Stimulated activated CD4-positive, alpha-beta T cell treated with anti-CD3 and anti-CD28 coated beads, TNF-alpha, amount 100 ng/mL, for 48 hours (primary cell): ENCODE measurements around the gene PDE4B.
A peak's percentile ranks its signal among the peaks of the same experiment; 100 is the strongest.

Experiments used
- DNase-seq, 3 donors: peaks; one replicate each; pipeline ENCODE4 v3.0.0-alpha.2; 2020; ENCODE audit warnings: low read depth in 3 of 3

PDE4B gene

GRCh38 chr1:66240491-66241484 lies 448.1 kb downstream of the PDE4B start:
- no peak for DNase-seq

GRCh38 chr1:66242646-66243547 lies 450.2 kb downstream of the PDE4B start:
- DNase-seq, result peak; percentile 51 to 70 (median 57)

- no peak for DNase-seq
Observed at GRCh38 chr1:66243548-66244130, 450.9 kb downstream of the PDE4B start.

GRCh38 chr1:66244429-66244828 lies 451.7 kb downstream of the PDE4B start:
- DNase-seq, result no peak

- DNase-seq, result no peak
Observed at GRCh38 chr1:66245691-66246090, 453.0 kb downstream of the PDE4B start.

GRCh38 chr1:66246351-66247269 lies 453.9 kb downstream of the PDE4B start:
- no peak for DNase-seq

GRCh38 chr1:66247415-66248208 lies 454.9 kb downstream of the PDE4B start:
- peak in 1 of 3 donors; percentile 42 for DNase-seq

GRCh38 chr1:66248257-66248656 lies 455.6 kb downstream of the PDE4B start:
- DNase-seq, result no peak

GRCh38 chr1:66248746-66249145 lies 456.1 kb downstream of the PDE4B start:
- DNase-seq, result no peak

GRCh38 chr1:66250075-66250474 lies 457.4 kb downstream of the PDE4B start:
- DNase-seq, result no peak

GRCh38 chr1:66250478-66250877 lies 457.8 kb downstream of the PDE4B start:
- no peak for DNase-seq

- no peak for DNase-seq
Observed at GRCh38 chr1:66251546-66251945, 458.9 kb downstream of the PDE4B start.

GRCh38 chr1:66253330-66253921 lies 460.7 kb downstream of the PDE4B start:
- DNase-seq, result no peak

- DNase-seq, result no peak
Observed at GRCh38 chr1:66254785-66255184, 462.1 kb downstream of the PDE4B start.

GRCh38 chr1:66256629-66257572 lies 464.2 kb downstream of the PDE4B start:
- no peak for DNase-seq

- DNase-seq, result no peak
Observed at GRCh38 chr1:66258404-66259105, 465.9 kb downstream of the PDE4B start.

GRCh38 chr1:66261364-66261763 lies 468.7 kb downstream of the PDE4B start:
- DNase-seq, result no peak
